ENCODE results near the gene HCLS1. TPM values are rescaled to one million over a fixed set of nuclear protein-coding genes. Genes with fewer than 3 reads are reported as not detected.

Gene HCLS1
- total RNA-seq, 2 experiments from 2014 or later = 240 to 248 TPM

GRCh38 chr3:121584418-121584817 lies 76.3 kb downstream of the HCLS1 start:
- DNase-seq = no peak
- CTCF ChIA-PET = no interaction called here
- no peaks in the 10 kb centered on the region for H3K9me3 Mint-ChIP-seq
- no peak overlapping the region for H3K27ac Mint-ChIP-seq
- no peaks in the 10 kb centered on the region for H3K36me3 Mint-ChIP-seq (ENCODE audit: low read depth)
- no peaks in the 10 kb centered on the region for H3K4me1 Mint-ChIP-seq (ENCODE audit: low read depth)
- H3K27me3 Mint-ChIP-seq (ENCODE audit: low read depth) = peaks cover 4% of the 10 kb centered on the region
- intact Hi-C loops (cut with micrococcal nuclease) = no loop called here
- H3K4me3 Mint-ChIP-seq = no peak overlapping the region

GRCh38 chr3:121581691-121582090 lies 79.0 kb downstream of the HCLS1 start:
- intact Hi-C loops (cut with micrococcal nuclease) = no loop called here
- no peaks in the 10 kb centered on the region for H3K4me1 Mint-ChIP-seq (ENCODE audit: low read depth)
- CTCF ChIA-PET = no interaction called here
- H3K9me3 Mint-ChIP-seq = no peaks in the 10 kb centered on the region
- peaks cover 5% of the 10 kb centered on the region for H3K27me3 Mint-ChIP-seq (ENCODE audit: low read depth)
- H3K36me3 Mint-ChIP-seq (ENCODE audit: low read depth) = no peaks in the 10 kb centered on the region
- no peak overlapping the region for H3K4me3 Mint-ChIP-seq
- no peak overlapping the region for H3K27ac Mint-ChIP-seq
- no peak for DNase-seq

Other genes starting within 250 kb of the HCLS1 start
- 10 to 100 TPM; 20.1 to 20.8 TPM for gene POLQ, start 114.9 kb downstream of the HCLS1 start, total RNA-seq
- not detected for gene ARGFX, start 93.0 kb downstream of the HCLS1 start, total RNA-seq
- gene FBXO40, start 67.5 kb downstream of the HCLS1 start, total RNA-seq = not detected
- gene GOLGB1, start 88.8 kb upstream of the HCLS1 start, total RNA-seq = 10 to 100 TPM; 18.2 to 19.7 TPM
- 10 to 100 TPM; 36.5 to 37.8 TPM for gene IQCB1, start 174.2 kb upstream of the HCLS1 start, total RNA-seq
- 1 to 10 TPM; 8.2 to 9.3 TPM for gene EAF2, start 174.3 kb upstream of the HCLS1 start, total RNA-seq
- 1 to 10 TPM in 1 of 2 experiments, under 1 TPM in 1; 0.49 to 1.5 TPM for gene SLC15A2, start 233.5 kb upstream of the HCLS1 start, total RNA-seq

Measured in activated naive CD4-positive, alpha-beta T cell treated with anti-CD3 and anti-CD28 coated beads for 36 hours (primary cell).